ENCODE results near the gene LLPH. TPM values are rescaled to one million over a fixed set of nuclear protein-coding genes. Genes with fewer than 3 reads are reported as not detected.
A peak's percentile ranks its signal among the peaks of the same experiment; 100 is the strongest.

LLPH gene
- total and polyA plus RNA-seq, 2 of the 13 experiments (the other 11 are each of a cell fraction or from before 2014, with no cell fraction given), result 4.2 to 25.6 TPM

DNA sequence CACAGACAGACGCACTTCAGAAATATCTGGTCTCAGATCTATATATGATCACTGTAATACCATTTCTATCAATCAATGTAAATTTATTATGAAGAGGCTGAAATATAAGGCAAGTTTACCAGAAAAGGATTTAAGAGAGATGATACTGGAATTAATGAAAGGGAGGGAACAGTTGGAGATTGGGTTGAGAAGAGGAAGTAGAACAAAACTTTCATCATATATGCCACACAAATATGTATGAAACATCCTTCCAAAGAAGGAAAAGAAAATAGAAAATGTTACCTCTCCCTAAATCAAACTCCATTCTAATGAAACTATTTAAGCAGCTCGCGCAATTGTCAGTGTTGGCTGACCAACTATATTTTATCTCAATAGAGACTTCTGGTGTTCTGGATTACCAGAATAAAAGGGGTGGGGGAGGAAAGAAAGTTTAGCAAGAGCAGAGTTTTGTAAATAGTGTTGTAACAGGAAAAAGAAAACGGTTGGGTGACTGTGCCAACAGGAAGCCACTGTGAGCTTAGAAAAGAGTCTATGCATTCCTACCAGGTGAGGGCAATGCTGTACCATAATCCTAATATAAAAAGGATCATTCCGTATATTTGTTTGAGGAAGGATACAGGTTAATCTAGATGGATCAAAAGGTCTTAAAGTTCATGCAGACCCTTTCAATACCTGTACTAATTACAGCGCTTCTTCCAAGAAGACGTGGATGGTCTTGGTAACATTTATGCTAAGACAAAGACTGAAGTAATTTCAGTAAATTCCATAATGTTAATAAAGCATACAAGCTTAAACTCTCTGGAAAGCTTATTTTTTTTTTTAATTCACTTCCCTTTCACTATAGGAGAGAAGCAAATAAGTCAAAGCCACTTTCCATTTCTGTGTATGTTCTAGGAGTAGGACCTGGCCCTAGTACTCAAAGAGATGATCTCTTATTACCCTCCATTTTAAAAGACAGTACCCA is 14.5 kb upstream of the LLPH start (continued):
- TF ChIP-seq, protein P1, sequence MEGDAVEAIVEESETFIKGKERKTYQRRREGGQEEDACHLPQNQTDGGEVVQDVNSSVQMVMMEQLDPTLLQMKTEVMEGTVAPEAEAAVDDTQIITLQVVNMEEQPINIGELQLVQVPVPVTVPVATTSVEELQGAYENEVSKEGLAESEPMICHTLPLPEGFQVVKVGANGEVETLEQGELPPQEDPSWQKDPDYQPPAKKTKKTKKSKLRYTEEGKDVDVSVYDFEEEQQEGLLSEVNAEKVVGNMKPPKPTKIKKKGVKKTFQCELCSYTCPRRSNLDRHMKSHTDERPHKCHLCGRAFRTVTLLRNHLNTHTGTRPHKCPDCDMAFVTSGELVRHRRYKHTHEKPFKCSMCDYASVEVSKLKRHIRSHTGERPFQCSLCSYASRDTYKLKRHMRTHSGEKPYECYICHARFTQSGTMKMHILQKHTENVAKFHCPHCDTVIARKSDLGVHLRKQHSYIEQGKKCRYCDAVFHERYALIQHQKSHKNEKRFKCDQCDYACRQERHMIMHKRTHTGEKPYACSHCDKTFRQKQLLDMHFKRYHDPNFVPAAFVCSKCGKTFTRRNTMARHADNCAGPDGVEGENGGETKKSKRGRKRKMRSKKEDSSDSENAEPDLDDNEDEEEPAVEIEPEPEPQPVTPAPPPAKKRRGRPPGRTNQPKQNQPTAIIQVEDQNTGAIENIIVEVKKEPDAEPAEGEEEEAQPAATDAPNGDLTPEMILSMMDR (CRISPR knock-in tag; IDR thresholded peaks at IDR 0.05), result peak; percentile 66
- TF ChIP-seq, protein P2, sequence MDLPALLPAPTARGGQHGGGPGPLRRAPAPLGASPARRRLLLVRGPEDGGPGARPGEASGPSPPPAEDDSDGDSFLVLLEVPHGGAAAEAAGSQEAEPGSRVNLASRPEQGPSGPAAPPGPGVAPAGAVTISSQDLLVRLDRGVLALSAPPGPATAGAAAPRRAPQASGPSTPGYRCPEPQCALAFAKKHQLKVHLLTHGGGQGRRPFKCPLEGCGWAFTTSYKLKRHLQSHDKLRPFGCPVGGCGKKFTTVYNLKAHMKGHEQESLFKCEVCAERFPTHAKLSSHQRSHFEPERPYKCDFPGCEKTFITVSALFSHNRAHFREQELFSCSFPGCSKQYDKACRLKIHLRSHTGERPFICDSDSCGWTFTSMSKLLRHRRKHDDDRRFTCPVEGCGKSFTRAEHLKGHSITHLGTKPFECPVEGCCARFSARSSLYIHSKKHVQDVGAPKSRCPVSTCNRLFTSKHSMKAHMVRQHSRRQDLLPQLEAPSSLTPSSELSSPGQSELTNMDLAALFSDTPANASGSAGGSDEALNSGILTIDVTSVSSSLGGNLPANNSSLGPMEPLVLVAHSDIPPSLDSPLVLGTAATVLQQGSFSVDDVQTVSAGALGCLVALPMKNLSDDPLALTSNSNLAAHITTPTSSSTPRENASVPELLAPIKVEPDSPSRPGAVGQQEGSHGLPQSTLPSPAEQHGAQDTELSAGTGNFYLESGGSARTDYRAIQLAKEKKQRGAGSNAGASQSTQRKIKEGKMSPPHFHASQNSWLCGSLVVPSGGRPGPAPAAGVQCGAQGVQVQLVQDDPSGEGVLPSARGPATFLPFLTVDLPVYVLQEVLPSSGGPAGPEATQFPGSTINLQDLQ (CRISPR knock-in tag; IDR thresholded peaks at IDR 0.05), result no peak
- TF ChIP-seq ZNF670 (CRISPR knock-in tag; IDR thresholded peaks at IDR 0.05; ENCODE audit: borderline replicate concordance) (no peak), TEAD3 (CRISPR knock-in tag; optimal IDR thresholded peaks at IDR 0.05; ENCODE audit: borderline replicate concordance) (peak; percentile 100), ZMYM4 (CRISPR knock-in tag; IDR thresholded peaks at IDR 0.05) (0 out of 2 replicates have a peak, but pooled peaks have one; percentile 16), MIER2 (CRISPR knock-in tag; IDR thresholded peaks at IDR 0.05) (no peak), ARNT2 (CRISPR knock-in tag; IDR thresholded peaks at IDR 0.05; ENCODE audit: low read depth) (no peak), ZC3H13 (CRISPR knock-in tag; IDR thresholded peaks at IDR 0.05) (no peak), ZBTB21 (CRISPR knock-in tag; IDR thresholded peaks at IDR 0.05) (no peak), GABPB1 (CRISPR knock-in tag; IDR thresholded peaks at IDR 0.05) (peak; percentile 25; the same call in 1 of the 2 replicates), U2AF1 (optimal IDR thresholded peaks at IDR 0.05; ENCODE audit: low read depth, low read length) (no peak), ZNF598 (CRISPR knock-in tag; IDR thresholded peaks at IDR 0.05; ENCODE audit: borderline replicate concordance) (no peak), EEA1 (CRISPR knock-in tag; IDR thresholded peaks at IDR 0.05; ENCODE audit: borderline replicate concordance) (no peak)
- TF ChIP-seq, protein P3, sequence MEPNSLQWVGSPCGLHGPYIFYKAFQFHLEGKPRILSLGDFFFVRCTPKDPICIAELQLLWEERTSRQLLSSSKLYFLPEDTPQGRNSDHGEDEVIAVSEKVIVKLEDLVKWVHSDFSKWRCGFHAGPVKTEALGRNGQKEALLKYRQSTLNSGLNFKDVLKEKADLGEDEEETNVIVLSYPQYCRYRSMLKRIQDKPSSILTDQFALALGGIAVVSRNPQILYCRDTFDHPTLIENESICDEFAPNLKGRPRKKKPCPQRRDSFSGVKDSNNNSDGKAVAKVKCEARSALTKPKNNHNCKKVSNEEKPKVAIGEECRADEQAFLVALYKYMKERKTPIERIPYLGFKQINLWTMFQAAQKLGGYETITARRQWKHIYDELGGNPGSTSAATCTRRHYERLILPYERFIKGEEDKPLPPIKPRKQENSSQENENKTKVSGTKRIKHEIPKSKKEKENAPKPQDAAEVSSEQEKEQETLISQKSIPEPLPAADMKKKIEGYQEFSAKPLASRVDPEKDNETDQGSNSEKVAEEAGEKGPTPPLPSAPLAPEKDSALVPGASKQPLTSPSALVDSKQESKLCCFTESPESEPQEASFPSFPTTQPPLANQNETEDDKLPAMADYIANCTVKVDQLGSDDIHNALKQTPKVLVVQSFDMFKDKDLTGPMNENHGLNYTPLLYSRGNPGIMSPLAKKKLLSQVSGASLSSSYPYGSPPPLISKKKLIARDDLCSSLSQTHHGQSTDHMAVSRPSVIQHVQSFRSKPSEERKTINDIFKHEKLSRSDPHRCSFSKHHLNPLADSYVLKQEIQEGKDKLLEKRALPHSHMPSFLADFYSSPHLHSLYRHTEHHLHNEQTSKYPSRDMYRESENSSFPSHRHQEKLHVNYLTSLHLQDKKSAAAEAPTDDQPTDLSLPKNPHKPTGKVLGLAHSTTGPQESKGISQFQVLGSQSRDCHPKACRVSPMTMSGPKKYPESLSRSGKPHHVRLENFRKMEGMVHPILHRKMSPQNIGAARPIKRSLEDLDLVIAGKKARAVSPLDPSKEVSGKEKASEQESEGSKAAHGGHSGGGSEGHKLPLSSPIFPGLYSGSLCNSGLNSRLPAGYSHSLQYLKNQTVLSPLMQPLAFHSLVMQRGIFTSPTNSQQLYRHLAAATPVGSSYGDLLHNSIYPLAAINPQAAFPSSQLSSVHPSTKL (CRISPR knock-in tag; IDR thresholded peaks at IDR 0.05), result 0 out of 2 replicates have a peak, but pooled peaks have one; percentile 36
- TF ChIP-seq, protein P4, sequence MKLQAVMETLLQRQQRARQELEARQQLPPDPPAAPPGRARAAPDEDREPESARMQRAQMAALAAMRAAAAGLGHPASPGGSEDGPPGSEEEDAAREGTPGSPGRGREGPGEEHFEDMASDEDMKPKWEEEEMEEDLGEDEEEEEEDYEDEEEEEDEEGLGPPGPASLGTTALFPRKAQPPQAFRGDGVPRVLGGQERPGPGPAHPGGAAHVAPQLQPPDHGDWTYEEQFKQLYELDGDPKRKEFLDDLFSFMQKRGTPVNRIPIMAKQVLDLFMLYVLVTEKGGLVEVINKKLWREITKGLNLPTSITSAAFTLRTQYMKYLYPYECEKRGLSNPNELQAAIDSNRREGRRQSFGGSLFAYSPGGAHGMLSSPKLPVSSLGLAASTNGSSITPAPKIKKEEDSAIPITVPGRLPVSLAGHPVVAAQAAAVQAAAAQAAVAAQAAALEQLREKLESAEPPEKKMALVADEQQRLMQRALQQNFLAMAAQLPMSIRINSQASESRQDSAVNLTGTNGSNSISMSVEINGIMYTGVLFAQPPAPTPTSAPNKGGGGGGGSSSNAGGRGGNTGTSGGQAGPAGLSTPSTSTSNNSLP (IDR thresholded peaks at IDR 0.05; ENCODE audit: low read depth, low read length), result peak; percentile 78
- TF ChIP-seq, protein P5, sequence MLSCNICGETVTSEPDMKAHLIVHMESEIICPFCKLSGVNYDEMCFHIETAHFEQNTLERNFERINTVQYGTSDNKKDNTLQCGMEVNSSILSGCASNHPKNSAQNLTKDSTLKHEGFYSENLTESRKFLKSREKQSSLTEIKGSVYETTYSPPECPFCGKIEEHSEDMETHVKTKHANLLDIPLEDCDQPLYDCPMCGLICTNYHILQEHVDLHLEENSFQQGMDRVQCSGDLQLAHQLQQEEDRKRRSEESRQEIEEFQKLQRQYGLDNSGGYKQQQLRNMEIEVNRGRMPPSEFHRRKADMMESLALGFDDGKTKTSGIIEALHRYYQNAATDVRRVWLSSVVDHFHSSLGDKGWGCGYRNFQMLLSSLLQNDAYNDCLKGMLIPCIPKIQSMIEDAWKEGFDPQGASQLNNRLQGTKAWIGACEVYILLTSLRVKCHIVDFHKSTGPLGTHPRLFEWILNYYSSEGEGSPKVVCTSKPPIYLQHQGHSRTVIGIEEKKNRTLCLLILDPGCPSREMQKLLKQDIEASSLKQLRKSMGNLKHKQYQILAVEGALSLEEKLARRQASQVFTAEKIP (CRISPR knock-in tag; IDR thresholded peaks at IDR 0.05; ENCODE audit: borderline replicate concordance), result no peak
